DOHH2 (cell line): ENCODE measurements around the gene DNAJC27.

Experiments used
- H3F3A ChIP-seq: fragments of 200-600 bp; sonication (generic), shearing (Covaris generic); 2 replicates; pipeline ENCODE4 v1.6.0; 2016; ENCODE audit warnings: antibody characterized with exemption, mild to moderate bottlenecking; ENCODE audit not compliant: control insufficient read depth, insufficient read depth
- H3K27ac ChIP-seq: fragments of 200-600 bp; sonication (generic); 2 replicates; pipeline ENCODE4 v1.5.1; 2014; ENCODE audit warnings: low read depth, mild to moderate bottlenecking, low read length, moderate library complexity
- H3K27me3 ChIP-seq: fragments of 200-600 bp; sonication (generic); 2 replicates; pipeline ENCODE4 v1.6.1; 2014; ENCODE audit warnings: mild to moderate bottlenecking, low read length, mixed read lengths; ENCODE audit not compliant: control insufficient read depth
- H3K36me3 ChIP-seq: fragments of 200-600 bp; sonication (generic); 2 replicates; pipeline ENCODE4 v1.6.1; 2014; ENCODE audit warnings: mild to moderate bottlenecking, low read length, moderate library complexity, mixed read lengths; ENCODE audit not compliant: control insufficient read depth
- H3K4me1 ChIP-seq: fragments of 200-600 bp; sonication (generic); 2 replicates; pipeline ENCODE4 v1.6.1; 2014; ENCODE audit warnings: mild to moderate bottlenecking, low read length, mixed read lengths; ENCODE audit not compliant: control insufficient read depth
- H3K4me2 ChIP-seq: fragments of 200-600 bp; sonication (generic); 2 replicates; pipeline ENCODE4 v1.6.0; 2014; ENCODE audit warnings: mild to moderate bottlenecking, low read length, moderate library complexity
- H3K4me3 ChIP-seq: fragments of 200-600 bp; sonication (generic); 2 replicates; pipeline ENCODE4 v1.5.1; 2014; ENCODE audit warnings: mild to moderate bottlenecking, low read length, mixed read lengths
- H3K79me2 ChIP-seq: fragments of 200-600 bp; sonication (generic); 2 replicates; pipeline ENCODE4 v1.6.1; 2014; ENCODE audit warnings: mild to moderate bottlenecking, low read length, mixed read lengths; ENCODE audit not compliant: control insufficient read depth
- H3K9me2 ChIP-seq: fragments of 200-600 bp; sonication (generic); replicated peaks from 2 replicates; pipeline ENCODE4 v1.6.1; 2014; ENCODE audit warnings: mild to moderate bottlenecking, low read length, mixed read lengths; ENCODE audit not compliant: control insufficient read depth
- H3K9me3 ChIP-seq: fragments of 200-600 bp; sonication (generic); 2 replicates; pipeline ENCODE4 v1.6.1; 2014; ENCODE audit warnings: antibody characterized with exemption, low read length, mixed read lengths; ENCODE audit not compliant: control insufficient read depth, insufficient read depth
- H4K20me1 ChIP-seq: fragments of 200-600 bp; sonication (generic); 2 replicates; pipeline ENCODE4 v1.6.0; 2014; ENCODE audit warnings: low read depth, mild to moderate bottlenecking, antibody characterized with exemption, low read length, moderate library complexity; ENCODE audit not compliant: control insufficient read depth, insufficient read depth
- EZH2phosphoT487 ChIP-seq: fragments of 200-600 bp; sonication (generic); IDR thresholded peaks from 2 replicates; pipeline ENCODE4 v1.6.1; 2017; ENCODE audit warnings: borderline replicate concordance, mild to moderate bottlenecking, antibody characterized with exemption, low read length, moderate library complexity, mixed read lengths
- TF ChIP-seq, protein P1 (sequence below): fragments of 200-600 bp; sonication (generic); IDR thresholded peaks from one replicate; pipeline ENCODE4 v1.5.1; 2014; ENCODE audit warnings: antibody characterized with exemption, mild to moderate bottlenecking, low read depth, low read length; ENCODE audit not compliant: poor library complexity, severe bottlenecking

Gene DNAJC27

DNA sequence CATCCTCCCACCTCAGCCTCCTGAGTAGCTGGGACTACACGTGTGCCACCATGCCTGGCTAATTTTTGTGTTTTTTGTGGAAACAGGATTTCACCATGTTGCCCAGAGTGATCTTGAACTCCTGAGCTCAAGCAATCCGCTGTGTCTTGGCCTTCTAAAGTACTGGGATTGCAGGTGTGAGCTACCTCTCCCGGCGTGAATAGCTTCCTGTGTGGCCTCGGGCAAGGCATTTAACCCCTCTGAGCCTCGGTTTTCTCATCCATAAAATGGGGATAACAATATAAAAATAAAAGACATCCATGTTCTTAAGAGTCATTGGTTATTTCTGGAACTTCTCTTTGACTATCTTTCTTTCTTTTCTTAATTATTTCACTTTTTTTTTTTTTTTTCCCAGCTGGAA is 32.4 kb downstream of the DNAJC27 start:
- no peaks in the 10 kb centered on the region for H3K79me2 ChIP-seq
- peaks cover 4% of the 10 kb centered on the region; the same call in 1 of the 2 replicates for H3K36me3 ChIP-seq
- H3K4me1 ChIP-seq = no peaks in the 10 kb centered on the region
- peaks cover 2% of the 10 kb centered on the region; the same call in 1 of the 2 replicates for H3F3A ChIP-seq
- no peak for TF ChIP-seq EZH2phosphoT487
- TF ChIP-seq, protein P1, sequence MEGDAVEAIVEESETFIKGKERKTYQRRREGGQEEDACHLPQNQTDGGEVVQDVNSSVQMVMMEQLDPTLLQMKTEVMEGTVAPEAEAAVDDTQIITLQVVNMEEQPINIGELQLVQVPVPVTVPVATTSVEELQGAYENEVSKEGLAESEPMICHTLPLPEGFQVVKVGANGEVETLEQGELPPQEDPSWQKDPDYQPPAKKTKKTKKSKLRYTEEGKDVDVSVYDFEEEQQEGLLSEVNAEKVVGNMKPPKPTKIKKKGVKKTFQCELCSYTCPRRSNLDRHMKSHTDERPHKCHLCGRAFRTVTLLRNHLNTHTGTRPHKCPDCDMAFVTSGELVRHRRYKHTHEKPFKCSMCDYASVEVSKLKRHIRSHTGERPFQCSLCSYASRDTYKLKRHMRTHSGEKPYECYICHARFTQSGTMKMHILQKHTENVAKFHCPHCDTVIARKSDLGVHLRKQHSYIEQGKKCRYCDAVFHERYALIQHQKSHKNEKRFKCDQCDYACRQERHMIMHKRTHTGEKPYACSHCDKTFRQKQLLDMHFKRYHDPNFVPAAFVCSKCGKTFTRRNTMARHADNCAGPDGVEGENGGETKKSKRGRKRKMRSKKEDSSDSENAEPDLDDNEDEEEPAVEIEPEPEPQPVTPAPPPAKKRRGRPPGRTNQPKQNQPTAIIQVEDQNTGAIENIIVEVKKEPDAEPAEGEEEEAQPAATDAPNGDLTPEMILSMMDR = no peak
- H3K4me2 ChIP-seq = no peak overlapping the region
- H3K9me3 ChIP-seq = no peaks in the 10 kb centered on the region
- no peaks in the 10 kb centered on the region for H3K9me2 ChIP-seq
- H4K20me1 ChIP-seq = no peaks in the 10 kb centered on the region
- no peaks in the 10 kb centered on the region for H3K27me3 ChIP-seq
- no peak overlapping the region for H3K27ac ChIP-seq
- no peak overlapping the region for H3K4me3 ChIP-seq

DNA sequence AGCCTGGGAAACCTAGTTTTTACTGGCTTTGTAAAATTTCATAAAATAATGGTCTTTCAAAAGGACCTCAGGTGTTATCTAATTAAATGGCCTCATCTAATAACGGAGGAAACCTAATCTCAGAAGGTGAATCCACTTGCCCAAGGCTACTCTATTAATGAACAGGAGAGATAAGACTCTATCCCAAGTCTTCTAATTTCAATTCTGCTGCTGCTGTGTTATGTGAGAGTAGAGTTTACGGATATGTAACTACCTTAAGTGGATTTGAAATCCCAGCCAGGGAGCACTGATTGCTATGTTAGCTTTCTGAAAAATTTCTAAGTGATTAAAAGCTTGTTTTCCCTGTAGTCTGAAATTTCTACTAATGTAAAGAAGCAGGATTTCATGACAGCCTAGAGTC is 34.5 kb downstream of the DNAJC27 start:
- Histone ChIP-seq H3K4me1 (no peaks in the 10 kb centered on the region), H3K9me3 (no peaks in the 10 kb centered on the region), H3K4me3 (no peak overlapping the region), H3K79me2 (no peaks in the 10 kb centered on the region), H3F3A (no peaks in the 10 kb centered on the region), H3K27ac (no peak overlapping the region), H3K27me3 (no peaks in the 10 kb centered on the region), H3K9me2 (no peaks in the 10 kb centered on the region), H3K36me3 (no peaks in the 10 kb centered on the region), H3K4me2 (no peak overlapping the region), H4K20me1 (no peaks in the 10 kb centered on the region)
- no peak for TF ChIP-seq EZH2phosphoT487
- TF ChIP-seq, protein P1 = no peak

DNA sequence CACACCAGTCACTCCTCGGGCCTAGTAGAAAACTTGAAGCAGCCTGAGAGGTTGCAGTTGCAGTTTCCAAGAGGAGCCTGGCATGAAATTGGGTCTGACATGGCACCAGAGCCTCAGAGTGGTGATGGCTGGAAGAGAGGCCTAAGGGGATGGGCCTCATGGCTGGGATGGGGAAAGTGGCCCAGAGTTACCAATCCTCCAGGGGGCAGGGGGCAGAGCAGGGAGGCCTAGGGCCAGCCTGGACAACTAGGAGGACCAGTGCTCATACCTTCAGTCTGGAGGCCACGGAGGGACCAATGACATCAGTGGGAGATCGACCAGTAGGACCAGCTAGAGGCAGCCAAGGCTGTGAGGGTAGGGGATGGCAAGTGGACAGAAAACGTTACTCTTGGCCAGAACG is 36.6 kb downstream of the DNAJC27 start:
- Histone ChIP-seq H3K4me1 (peaks cover 14% of the 10 kb centered on the region), H3K36me3 (no peaks in the 10 kb centered on the region), H3K4me2 (no peak overlapping the region), H3K4me3 (no peak overlapping the region), H3K9me2 (no peaks in the 10 kb centered on the region), H3K79me2 (no peaks in the 10 kb centered on the region), H3F3A (no peaks in the 10 kb centered on the region), H3K9me3 (no peaks in the 10 kb centered on the region), H4K20me1 (no peaks in the 10 kb centered on the region), H3K27me3 (no peaks in the 10 kb centered on the region), H3K27ac (no peak overlapping the region)
- TF ChIP-seq, protein P1 = no peak
- no peak for TF ChIP-seq EZH2phosphoT487
